GM12892 (cell line): ENCODE results near the gene C5orf63.

Experiments used
- POLR2A ChIP-seq: IDR thresholded peaks from 2 replicates; pipeline ENCODE4 v1.6.1; 2011; ENCODE audit warnings: low read depth, low read length, control low read depth
- POLR2AphosphoS5 ChIP-seq: IDR thresholded peaks from 2 replicates; pipeline ENCODE4 v1.6.1; 2011; ENCODE audit warnings: low read depth, low read length, control low read depth
- TAF1 ChIP-seq: IDR thresholded peaks from 2 replicates; pipeline ENCODE4 v1.6.1; 2011; ENCODE audit warnings: low read depth, mild to moderate bottlenecking, control low read depth, low read length, borderline replicate concordance

- TF ChIP-seq POLR2AphosphoS5 (no peak), POLR2A (no peak), TAF1 (no peak)
Measured at GRCh38 chr5:127085371-127085770, 12.1 kb upstream of the C5orf63 start.
